OCI-LY7 (cell line): Measurements from ENCODE around the gene ZSWIM9.

Experiments
- CTCF ChIP-seq: fragments of 200-600 bp; sonication (generic); conservative IDR thresholded peaks from 2 replicates; pipeline ENCODE4 v1.5.1; 2014; ENCODE audit warnings: mild to moderate bottlenecking, antibody characterized with exemption, low read length, moderate library complexity, mixed read lengths
- EZH2phosphoT487 ChIP-seq: fragments of 200-600 bp; sonication (generic); IDR thresholded peaks from 2 replicates; pipeline ENCODE4 v1.6.1; 2018; ENCODE audit warnings: low read depth, borderline replicate concordance, mild to moderate bottlenecking, mixed run types, antibody characterized with exemption, low read length, moderate library complexity, mixed read lengths

- TF ChIP-seq CTCF (no peak), EZH2phosphoT487 (no peak)
Measured at GRCh38 chr19:48196933-48197665, 26.6 kb downstream of the ZSWIM9 start.
